NCI-H2171 treated with DMSO at 0.1 percent for 48 hours (cell line): ENCODE data around the gene KIAA0513.

Experiments used
- DNase-seq: peaks from one replicate; lab custom pipeline; 2025; lab: John Stamatoyannopoulos, UW

Gene KIAA0513

GRCh38 chr16:85089525-85089924 lies 61.9 kb downstream of the KIAA0513 start:
- no peak for DNase-seq

DNA sequence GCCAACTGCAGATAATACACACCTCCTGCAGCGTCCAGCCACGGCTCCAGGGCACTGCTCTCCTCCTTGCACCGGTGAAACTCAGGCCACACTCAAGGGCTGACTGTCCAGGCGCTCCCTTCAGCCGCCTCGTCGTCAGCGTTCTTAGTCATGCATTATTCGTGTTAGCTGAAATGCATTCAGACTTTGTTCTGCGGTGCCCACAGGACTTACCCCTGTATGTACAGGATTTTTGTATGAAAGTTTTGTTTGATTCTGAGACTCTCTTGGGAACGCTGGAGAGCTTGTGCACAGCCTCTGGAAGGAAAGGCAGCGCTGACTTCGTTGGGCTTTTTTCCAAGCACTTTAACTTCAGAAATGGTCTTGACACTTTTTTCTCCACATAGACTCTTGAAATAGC lies 62.6 kb downstream of the KIAA0513 start:
- no peak for DNase-seq

GRCh38 chr16:85090873-85091521 lies 63.4 kb downstream of the KIAA0513 start:
- DNase-seq: no peak

- DNase-seq: no peak
Observed at GRCh38 chr16:85091522-85091910, 63.9 kb downstream of the KIAA0513 start.

- DNase-seq: no peak
Observed at GRCh38 chr16:85092309-85092708, 64.7 kb downstream of the KIAA0513 start.

- DNase-seq: no peak
Observed at GRCh38 chr16:85092851-85093250, 65.3 kb downstream of the KIAA0513 start.

DNA sequence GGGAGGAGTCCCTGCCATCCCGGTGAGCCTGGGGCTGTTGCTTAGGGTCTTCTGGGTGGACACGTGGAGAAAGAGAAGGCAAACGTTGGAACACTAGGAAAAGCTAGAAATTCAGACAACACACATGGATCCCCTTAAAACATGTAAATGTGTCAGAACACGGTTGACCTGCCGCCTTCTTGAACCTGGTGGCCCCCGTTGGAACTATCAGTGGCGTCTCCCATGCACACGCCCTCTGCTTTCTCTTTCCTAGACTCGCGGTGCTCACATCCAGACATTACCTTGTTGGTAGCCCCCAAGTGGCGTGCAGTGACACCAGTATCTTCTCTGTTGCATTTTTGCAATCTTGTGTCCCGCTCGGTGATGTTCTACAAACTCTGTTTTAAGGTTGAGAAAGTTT lies 66.1 kb downstream of the KIAA0513 start:
- no peak for DNase-seq

- DNase-seq: no peak
Observed at GRCh38 chr16:85094176-85094805, 66.7 kb downstream of the KIAA0513 start.

GRCh38 chr16:85094812-85095211 lies 67.2 kb downstream of the KIAA0513 start:
- no peak for DNase-seq

DNA sequence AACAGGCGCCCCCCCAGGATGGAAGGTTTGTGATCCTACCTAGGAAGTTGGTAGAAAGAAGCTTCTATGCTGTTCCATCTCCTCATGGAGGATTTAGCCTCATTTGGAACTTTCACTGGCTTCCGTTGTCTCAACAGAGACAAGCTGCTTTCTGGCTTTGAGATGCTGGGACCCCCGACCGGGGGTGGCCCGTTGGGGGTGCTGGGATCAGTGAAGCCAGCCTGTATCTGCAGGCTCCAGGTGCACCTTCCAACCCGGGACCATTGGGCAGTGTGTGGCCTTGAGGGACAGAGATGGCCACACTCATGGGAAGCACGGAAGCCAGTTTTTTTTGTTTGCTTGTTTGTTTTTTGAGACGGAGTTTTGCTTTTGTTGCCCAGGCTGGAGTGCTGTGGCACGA lies 69.3 kb downstream of the KIAA0513 start:
- no peak for DNase-seq

- DNase-seq: no peak
Observed at GRCh38 chr16:85098565-85098964, 71.0 kb downstream of the KIAA0513 start.

- DNase-seq: no peak
Observed at GRCh38 chr16:85100265-85100664, 72.7 kb downstream of the KIAA0513 start.

- no peak for DNase-seq
Observed at GRCh38 chr16:85101956-85102630, 74.5 kb downstream of the KIAA0513 start.

GRCh38 chr16:85103114-85104079 lies 75.8 kb downstream of the KIAA0513 start:
- no peak for DNase-seq

DNA sequence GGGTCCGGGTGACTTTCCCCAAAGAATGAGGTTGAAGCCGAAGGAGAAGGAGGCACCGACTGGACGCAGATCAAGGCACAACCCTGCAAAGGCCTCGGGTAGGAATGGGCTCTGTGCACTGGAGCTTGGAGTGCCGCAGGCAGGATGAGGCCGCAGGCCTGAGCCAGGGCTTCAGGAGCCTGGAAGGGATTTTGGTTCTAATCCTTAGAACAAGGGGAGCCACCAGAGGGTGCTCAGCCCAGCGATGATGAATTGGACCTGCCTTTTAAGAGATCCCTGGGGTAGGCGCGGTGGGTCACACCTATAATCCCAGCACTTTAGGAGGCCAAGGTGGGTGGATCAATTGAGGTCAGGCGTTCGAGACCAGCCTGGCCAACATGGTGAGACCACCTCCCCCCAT lies 76.6 kb downstream of the KIAA0513 start:
- no peak for DNase-seq

DNA sequence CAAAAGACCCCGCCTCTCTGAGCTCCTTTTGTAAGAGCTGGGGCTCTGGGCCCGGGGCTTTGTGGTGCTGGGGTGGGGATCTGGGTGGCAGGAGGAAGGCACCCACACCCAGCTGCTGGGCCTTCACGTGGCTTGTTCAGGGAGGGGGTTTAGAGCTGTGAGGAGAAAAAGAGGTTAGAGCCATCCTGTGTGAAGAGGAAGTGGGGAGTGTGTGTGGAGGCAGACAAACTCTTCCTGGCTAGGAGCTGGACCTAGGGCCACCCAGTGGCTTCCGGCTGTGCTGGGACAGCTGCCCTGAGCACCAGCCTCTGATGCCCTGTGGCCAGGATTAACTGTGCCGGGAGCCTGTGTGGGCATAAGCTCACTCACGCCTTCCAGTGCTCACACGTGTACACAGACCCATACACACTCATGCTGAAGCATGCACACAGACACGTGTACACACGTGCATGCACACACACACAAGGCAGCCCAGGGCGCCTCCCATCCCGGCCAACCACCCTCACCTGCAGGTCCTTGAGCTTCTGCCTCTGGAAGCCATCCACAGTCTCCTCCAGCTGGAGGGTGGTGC lies 77.3 kb downstream of the KIAA0513 start:
- DNase-seq: no peak

GRCh38 chr16:85105475-85105874 lies 77.9 kb downstream of the KIAA0513 start:
- no peak for DNase-seq

DNA sequence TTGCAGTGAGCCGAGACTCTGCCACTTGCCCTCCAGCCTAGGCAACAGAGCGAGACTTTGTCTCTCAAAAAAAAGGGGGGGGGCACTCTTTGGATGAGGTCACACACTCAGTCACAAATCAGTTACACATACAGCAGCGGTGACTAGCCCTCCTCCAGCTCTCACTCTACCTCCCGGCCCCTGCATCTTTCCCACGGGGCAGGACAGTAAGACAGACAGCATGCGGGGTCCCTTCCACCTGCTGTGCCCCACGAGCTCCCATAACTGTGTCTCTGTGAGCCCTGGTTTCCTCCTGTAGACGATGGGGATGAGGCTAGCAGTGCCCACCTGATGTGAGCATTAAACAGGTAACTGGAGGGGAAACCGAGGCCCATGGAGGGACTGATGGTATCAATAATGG lies 79.5 kb downstream of the KIAA0513 start:
- no peak for DNase-seq

DNA sequence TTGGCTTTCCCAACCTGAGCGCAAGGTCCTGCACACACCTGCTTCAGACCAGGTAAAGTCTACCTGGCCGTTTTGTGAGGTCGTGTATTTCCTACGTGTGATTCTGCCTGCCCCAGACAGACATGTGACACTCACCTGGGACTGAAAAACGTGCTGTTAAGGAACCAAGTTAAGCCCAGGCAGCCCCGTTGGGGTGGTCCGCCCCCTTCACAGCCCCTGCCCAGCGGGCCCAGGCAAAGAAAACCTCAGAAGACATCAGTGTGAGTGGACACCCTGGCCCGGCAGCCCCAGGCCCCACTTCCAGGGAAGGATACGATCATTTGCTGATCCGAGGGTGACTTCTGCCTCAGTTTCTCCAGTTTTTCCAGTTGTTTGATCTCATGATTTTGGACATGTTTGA lies 79.9 kb downstream of the KIAA0513 start:
- no peak for DNase-seq

DNA sequence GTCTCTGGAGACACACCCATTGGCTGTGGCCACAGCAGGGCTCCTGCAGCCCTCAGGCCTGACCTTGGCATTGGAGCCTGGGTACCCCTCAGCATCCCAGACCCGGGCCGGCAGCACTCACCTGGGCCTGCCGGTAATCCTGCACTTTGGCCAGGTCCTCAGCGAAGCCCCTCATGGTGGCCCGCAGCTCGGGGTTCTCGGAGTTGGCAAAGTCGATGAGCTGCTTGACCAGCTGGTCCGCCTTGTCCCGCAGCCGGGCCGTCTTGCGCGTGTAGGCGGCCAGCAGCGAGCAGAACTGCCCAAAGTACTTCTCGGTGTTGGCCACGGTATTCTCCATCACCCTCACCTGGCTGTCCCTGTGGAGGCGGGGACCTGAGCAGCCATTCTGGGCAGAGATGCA lies 82.5 kb downstream of the KIAA0513 start:
- DNase-seq: no peak

GRCh38 chr16:85111184-85111583 lies 83.6 kb downstream of the KIAA0513 start:
- no peak for DNase-seq

DNA sequence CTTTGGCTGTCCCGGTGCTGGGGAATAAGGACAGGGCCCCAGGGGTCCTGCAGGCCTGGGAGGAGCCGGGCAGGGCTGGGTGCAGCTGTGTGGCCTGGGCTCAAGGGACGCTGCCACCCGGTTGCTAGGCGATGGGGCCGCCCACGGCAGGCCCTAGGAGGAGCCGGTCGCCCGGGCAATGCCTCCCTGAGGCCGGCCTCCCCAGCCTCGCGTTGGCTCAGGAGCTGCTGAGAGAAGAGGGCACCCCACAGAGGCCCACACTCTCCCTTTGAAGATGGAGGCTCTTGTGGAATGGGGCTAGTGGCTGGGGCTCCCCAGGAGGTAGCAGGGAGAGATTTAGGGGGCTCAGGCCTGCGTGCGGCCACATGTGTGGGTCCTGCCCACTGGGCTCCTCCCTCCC lies 84.8 kb downstream of the KIAA0513 start, which contains the start of gene CIBAR2:
Gene CIBAR2, minus strand, starts transcription at position 109 of the 400 bp plus-strand sequence. CDS start 120 bp downstream, outside the sequence.
- DNase-seq: no peak
